GM21529 (cell line): ENCODE results near the gene SYNJ2.

Experiments
- ATAC-seq: cut with Tn5 transposase; IDR thresholded peaks from one replicate; pipeline ENCODE4 v1.9.1; 2021; ENCODE audit not compliant: unreplicated experiment

The SYNJ2 gene

DNA sequence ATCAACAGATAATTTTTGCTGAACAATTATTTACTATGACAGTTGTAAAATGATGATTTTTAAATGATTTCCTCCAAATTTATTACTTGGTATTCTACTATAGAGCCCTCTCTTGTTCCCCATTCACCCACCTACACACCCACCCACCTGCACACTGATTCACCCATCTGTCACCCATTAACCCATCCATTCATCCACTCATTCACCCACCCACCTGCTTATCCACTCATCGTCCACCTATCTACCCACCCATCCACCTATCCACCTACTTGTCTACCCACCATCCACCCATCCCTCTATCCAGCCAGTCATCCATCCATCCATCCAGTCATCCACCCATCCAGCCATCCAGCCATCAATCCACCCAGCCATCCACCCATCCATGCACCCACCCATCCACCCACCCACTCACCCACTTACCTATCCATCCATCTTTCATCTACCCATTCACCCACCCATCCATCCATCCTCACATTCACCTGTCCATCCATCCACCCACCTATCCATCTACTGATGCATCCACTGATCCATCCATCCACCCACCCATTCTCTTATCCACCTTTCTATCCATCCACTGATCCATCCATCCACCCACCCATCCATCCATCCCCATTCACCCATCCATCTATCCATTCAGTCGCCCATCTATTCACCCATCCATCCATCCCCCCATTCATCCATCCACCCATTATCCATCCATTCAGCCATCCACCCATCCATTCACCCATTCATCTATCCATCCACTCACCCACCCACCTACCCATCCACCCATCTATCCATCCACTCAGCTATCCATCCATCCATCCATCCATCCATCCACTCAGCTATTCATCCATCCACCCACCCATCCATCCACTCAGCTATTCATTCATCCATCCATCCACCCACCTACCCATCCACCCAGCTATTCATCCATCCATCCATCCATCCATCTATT is 72.0 kb downstream of the SYNJ2 start:
- ATAC-seq: no peak

DNA sequence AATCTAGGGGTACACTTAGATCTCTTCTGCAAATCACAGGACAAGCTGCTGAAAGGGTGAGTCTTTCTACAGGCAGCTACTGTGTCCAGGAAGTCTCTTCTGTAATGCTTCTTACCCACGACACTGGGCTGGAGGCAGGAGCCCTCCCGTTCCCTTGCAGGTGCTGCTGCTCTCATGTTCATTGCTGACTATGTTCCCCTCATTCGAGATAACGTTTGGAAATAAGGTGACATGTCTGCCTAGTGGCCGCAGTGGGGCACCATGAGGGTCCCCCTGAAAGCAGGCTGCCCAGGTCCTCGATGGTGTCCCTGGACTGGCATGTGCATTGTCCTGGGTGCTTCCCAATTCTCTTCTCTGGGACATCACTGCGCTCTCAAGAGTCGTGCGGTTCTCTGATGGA is 74.7 kb downstream of the SYNJ2 start:
- ATAC-seq: no peak

DNA sequence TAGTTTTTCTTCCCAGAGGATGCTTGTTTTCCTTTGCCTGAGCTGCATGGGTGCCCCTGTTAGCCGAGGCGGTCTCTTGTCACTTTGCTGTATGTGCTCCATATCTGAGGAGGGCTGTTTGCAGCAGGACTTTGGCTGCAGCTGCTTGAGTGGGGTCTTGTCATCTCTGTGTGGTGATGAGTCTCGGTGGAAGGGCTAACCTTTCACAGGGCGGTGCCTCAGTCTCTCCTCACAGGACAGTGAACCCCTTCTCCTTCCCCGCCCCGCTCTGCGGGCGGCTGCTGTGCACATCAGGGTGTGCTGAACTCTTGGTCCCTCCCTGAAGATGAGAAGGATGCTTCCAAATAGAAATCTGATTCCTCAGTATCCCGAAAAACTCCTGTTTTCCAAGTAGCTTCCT is 75.1 kb downstream of the SYNJ2 start:
- no peak for ATAC-seq

DNA sequence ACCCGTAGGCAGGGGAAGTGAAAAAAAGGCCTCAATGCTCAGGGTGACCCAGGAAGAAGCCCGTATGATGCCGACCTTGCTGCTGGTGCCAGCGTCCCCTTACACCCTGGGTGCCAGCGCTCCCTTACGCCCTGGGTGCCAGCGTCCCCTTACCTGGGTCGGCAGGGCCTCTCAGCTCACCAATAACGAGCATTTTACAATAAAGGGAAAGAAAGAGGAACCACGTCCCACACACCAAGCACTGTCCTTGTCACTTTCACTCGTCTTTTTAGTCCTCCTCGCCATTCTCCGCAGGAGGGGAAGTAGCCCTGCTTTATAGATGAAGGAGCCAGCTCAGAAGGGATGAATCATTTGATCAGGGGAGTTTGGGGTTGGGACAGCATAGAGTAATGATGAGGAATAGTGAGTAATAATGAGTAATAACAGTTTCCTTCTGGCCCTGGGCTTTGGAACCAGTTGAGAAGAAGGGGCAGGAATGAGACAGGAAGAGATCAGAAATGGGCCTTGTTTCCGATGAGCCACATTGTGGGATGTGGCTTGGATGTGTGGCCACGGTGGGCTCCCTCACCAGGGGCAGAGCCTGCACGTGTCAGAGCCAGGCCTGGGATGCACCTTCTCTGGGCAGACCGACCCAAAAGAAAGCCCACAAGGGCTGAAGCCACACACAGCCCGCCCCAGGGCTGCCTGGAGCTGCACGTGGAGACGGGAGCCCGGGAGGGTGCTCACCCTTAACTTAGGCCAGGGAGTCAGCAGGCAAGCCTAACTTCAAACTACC is 75.7 kb downstream of the SYNJ2 start:
- peak; percentile 54 for ATAC-seq

DNA sequence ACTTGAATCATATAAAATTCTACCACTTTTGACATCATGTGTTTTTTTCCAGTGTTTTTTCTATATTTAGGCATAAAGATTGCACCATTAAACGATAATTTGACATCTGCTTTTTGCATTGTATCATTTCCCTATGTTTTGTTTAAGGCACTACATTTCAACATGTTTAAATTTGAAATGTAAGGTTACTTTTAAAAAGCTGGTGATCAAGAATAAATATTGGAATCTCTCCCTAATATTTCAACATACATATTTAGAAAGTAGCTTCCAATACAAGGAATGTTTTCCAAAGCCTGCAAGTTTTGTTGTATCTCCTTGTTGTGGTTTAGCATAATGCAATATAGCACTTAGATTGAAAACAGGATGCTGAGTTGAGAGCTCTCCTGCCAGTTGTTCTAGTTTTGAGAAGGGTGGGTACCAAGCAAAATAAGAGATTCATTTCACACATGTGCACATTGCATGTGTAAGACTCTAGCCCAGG is 76.5 kb downstream of the SYNJ2 start:
- no peak for ATAC-seq

DNA sequence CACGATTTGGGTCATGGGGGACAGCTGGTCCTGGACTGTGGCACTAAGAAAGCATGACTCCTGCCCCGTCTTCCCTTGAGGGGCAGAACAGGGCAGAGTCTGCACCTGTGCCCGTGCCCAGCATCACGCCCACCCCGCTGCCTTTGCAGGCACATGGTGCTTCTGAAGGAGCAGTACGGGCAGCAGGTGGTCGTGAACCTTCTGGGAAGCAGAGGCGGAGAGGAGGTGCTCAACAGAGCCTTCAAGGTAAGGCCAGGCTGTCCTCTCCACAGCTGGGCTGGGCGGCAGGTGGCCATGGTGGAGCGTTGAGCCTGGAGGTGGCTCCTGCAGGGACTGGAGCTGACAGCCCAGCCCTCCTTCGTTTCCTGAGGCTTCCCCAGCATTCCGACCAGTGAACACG is 77.4 kb downstream of the SYNJ2 start:
- no peak for ATAC-seq

DNA sequence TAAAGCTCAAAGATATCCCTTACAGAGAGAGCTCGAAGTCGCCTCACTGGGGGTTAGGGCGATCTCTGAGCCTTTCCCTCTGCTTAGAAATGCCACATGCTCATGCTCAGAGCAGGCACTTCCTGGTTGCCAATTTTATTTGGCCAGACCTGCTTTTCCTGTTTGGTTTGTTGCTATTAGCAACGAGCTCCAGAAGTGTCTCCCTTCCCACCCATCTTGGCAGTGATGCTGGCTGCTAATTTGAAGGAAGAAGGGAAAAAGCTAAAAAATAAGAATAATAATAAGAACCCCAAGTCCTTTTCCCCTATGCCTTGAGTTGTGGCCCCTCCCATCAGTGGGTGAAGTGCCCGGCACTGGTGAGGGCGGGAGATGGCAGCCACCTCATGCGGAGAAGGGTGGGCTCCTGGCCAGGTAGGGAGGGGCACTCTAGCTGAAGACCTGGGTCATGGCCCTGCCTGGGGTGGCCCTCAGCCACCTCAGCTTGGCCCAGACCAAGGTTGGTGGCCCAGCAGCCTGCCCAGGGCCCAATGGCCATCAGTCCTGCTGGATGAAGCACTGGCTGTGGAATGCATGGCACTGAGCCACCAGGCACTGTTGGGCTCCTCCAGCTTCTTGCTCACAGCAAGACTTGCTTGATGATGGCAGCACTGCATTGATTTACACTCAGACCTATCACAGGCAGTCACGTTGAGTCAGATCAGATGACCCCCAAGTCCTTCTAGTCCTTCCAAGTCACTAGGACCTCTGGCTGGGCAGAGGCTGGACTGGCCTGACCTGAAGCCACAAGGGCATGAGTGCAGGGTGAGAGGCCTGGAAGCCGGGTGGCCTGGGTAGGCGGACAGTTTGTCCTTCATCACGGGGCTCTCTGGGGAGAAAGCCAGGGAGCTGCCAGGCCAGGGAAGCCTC is 79.0 kb downstream of the SYNJ2 start:
- ATAC-seq: no peak

DNA sequence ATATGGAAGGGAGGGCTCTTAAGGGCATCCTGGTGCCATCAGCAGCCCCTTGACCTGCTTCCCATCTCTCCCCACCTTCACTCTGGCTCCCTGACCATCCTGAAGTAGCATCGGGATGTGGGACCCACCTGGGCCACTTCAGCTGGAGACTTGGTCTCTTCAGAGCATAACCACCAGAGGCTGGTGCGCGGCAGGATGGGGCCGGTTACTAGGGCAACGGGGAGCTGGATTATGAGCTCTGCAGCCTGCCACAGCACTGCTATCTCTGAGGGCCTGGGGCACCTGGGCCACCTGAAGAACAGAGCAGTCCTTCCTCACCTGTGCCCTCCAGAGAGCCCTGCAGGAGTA is 79.7 kb downstream of the SYNJ2 start:
- no peak for ATAC-seq

DNA sequence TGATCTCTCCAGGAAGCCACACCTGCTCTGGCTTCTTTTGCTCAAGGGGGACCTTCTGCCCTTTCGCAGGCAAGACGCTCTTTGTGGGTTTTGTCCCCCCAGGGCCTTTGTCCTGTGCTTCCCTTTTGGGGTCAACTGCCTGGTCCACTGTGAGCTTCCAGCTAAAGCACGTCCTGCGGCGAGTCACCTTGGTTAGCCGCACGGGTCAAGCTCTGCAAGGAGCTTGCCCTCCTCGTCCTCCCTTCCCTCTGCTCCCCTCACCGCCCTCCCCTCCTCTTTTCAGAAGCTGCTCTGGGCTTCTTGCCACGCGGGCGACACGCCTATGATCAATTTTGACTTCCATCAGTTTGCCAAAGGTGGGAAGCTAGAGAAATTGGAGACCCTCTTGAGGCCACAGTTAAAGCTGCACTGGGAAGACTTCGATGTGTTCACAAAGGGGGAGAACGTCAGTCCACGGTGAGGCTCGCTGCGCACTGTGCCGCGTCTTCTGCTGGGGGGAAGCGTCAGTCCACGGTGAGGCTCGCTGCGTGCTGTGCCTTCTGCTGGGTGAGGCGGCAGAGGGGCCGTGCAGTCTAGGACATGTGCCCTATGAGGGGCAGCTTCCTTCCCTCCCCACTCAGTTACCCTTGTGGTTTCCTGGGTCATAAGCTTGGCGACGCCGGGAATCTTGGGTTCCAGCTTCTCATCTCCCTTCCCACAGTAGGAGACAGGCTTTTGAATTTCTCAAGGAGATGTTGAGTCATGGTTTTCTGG is 80.2 kb downstream of the SYNJ2 start:
- no peak for ATAC-seq

DNA sequence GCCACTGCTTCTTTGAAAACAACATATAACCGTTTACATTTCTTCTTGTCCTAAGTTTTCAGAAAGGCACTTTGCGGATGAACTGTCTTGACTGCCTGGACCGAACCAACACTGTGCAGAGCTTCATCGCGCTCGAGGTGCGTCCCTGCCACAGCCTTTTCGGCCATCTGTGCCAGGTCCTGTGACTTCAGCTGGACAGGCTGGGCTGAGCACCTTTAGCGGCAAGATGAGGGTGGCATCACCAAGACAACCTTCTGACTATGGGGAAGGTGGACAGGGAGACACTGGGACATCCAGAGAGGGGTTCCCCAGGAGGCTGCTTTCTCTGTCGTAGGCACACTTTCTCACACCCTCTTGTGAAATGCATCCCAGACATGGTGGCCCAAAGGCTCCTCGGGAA is 82.1 kb downstream of the SYNJ2 start:
- ATAC-seq: no peak

DNA sequence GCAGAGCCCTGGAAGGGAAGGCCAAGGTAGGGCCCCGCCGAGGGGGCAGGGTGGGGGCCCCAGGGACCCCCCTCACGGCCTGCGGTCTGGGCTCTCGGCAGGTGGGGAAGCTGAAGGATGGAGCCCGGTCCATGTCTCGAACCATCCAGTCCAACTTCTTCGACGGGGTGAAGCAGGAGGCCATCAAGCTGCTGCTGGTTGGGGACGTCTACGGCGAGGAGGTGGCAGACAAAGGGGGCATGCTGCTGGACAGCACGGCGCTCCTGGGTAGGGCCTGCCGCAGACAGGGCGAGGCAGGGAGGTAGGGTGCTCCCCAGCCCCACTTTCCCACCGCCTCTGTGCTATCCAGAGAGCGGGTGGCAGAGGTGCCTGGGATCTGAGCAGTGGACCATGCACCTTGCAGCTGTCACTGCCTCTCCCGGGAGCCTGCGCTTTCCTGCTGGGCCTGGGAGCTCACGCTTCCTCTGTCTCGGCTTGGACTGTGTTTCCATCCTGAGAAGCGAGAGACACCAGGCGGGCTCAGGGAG is 83.1 kb downstream of the SYNJ2 start:
- no peak for ATAC-seq

DNA sequence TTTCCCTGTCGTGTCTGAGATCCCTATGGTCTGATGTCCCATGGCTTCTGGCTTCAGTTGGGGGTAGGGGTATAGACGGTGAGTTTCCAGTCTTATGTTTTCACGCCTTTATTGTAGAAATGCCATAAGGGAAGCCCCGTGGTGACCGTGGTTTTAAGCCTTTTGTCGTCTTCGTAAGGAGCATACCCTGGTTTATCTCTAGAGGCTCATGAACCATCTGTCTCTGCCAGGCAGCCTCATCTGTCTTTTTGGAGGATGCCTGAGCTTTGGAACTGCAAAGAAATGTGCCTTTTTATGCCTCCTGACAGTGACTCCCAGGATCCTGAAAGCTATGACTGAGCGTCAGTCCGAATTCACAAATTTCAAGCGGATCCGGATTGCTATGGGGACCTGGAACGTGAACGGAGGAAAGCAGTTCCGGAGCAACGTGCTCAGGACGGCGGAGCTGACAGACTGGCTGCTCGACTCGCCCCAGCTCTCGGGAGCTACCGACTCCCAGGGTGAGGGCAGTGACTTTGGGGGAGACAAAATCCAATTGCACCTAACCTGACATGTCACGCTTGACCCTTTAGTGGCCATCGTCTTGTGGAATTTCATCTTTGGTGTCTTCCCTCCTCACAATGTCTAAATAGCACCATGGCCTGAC is 84.6 kb downstream of the SYNJ2 start:
- no peak for ATAC-seq

DNA sequence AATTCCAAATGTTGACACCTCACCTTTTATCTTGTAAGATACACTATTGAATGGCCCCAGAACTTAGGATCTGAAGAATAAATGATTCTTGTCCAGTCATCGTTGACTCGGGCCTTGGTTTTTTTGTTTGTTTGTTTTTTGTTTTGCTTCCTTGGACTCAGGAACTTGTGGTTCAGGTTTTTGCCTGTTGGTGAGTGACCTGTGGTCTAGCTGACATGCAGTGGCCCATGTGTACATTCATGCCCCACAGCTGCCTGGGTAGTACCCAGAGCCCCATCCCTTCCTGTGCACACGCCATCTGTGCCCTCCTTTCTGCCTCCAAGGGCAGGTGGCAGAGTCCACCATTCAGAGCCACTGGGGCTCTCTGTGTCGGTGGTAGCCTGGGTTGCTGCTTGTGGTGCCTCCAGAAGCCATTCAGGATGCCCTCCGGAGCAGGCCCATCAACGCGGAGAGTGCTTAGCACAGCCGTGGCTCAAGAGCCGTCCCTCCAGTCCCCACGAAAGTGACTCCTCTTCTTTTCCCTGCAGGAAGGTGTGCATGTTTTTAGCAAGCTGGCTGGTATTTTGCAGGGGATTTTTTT is 85.9 kb downstream of the SYNJ2 start:
- no peak for ATAC-seq

DNA sequence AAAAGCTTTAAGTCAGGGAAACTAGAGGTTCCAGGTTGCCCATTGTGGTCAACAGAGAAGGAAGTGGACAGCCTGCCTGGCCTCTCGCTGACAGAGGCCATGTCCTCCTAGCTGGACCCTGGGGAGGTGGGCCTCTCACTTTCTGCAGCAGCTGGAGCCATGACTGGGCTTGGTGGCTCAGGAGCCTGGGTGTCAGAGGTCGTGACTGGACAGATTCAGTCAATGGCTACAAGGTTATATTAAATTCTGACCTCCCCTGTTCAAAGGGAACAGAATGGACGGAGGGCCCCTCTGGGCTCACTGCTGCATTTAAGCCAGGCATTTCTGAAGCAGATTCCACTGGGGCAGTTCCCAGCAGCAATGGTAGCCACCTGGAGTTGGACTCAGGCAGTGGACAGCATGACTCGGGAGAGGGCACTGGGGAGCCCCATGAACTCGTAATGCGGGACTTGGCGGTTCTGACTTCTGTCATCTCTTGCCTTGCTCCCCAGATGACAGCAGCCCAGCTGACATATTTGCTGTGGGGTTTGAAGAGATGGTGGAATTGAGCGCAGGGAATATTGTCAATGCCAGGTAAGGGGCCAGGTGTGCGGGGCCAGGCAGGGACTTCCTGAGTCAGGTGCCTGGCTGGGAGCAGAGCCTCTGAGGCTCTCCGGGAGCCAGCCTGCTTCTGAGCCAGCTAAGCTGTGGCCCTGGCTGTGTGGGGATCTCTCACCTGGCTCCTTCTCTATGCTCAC is 86.7 kb downstream of the SYNJ2 start:
- ATAC-seq: no peak

DNA sequence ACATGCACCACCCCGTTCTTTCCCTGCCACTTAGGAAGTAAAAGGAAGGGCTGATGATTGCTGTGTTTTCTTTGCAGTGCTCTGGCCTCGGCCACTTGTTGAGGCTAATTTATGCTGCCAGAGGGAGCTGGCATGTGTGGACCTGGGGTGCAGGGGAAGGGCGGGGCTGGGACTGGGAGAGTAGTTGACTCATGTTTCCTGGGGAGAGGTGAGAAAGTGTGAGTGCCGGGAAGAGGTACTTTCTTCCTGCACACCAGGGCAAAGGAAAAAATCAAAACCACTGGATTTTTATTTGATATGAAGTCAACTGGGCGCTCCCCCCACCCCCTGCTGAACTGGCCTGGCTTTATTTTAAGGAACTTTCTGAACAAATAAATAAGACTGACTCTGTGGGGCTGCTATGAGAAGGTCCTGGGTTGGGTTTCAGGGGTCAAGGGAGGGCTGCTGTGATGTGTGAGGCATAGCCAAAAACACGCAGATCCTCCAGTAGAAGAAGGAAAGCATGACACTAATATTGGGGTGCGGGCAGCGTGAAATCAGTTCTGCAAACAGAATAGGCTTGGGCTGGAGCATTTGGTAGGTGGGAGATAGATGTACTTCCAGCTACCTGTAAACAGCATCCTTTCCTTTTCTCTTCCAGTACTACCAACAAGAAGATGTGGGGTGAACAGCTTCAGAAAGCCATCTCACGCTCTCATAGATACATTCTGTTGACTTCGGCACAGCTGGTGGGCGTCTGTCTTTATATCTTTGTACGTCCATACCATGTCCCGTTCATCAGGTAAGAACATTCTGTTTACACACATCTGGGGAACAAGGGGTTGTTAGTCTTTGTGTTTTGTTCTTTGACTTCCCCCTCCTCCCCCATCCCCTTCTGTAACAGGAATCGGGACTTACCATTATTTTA is 87.5 kb downstream of the SYNJ2 start:
- no peak for ATAC-seq

DNA sequence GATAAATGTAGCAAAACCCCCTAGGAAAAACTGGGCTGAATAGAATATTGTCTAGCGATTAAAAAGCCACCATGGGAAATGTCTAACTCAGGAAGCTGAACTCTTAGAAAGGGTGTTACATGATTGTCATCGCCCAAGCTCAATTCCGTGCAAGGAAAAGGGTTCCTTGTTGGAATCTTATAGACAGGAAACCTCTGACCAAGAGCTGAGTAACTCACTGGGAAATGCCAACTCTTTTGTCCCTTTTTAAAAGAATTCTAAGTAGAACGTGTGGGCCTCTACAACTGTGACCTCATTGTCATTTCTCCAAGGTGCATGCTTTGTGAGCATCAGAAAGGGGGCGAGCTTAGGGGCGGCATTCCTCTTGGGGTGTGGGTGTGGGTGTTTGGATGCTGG is 88.1 kb downstream of the SYNJ2 start:
- no peak for ATAC-seq

DNA sequence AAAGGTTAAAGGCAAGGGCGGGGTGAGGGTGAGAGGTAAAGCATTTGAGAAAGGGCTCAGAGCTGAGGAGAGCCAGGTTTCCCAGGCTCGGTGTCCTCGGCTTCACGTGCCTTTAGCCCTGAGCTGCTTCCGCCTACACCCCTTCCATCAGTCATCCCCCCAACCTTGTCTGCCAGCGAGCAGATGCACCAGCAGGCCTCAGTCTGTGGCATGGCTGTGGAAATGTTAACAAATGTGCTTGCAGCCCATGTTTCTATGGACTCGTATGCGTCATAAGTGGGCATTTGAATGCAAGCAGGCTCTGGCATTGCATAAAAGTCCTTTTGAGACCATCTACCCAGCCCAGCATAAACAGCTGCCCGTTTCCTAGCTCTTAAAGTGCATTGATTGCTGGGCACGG is 88.8 kb downstream of the SYNJ2 start:
- ATAC-seq: no peak
